HCT116 (cell line): ENCODE results near the gene ATL1. TPM values are rescaled to one million over a fixed set of nuclear protein-coding genes. Genes with fewer than 3 reads are reported as not detected.
"Not testable (repeated sequence)": the region's sequence is repeated elsewhere in the genome, so short reads cannot be mapped to it uniquely, and the experiment has no call there.

Source experiments
- ATAC-seq: fragments of 200-7000 bp; cut with Tn5 transposase; 2 replicates; pipeline ENCODE4 v1.9.1; 2020; ENCODE audit warnings: mild to moderate bottlenecking, moderate library complexity
- BruUV-seq: library from RNA; stranded (reverse); fragments of 400-500 nt; replicated peaks from 2 replicates; lab custom pipeline; 2021; lab: Mats Ljungman, UMichigan
- CTCF ChIA-PET: fragments of 300-600 bp; sonication (Branson Sonifier 250); formaldehyde crosslinking; loops from one replicate; lab custom pipeline; 2021; ENCODE audit warnings: antibody characterized with exemption; lab: Charles Lee
- POLR2A ChIA-PET: fragments of 300-600, 350-600 bp; sonication (Branson Sonifier 250); formaldehyde crosslinking; loops from one replicate; lab custom pipeline; 2021; ENCODE audit warnings: antibody characterized with exemption; lab: Charles Lee
- RAD21 ChIA-PET, 2 experiments: fragments of 300-600 bp; sonication (Branson Sonifier 250); formaldehyde crosslinking; loops; one replicate each; lab custom pipeline; 2023; ENCODE audit warnings: low total read pairs in 2 of 2; ENCODE audit not compliant: uncharacterized antibody in 2 of 2, unreplicated experiment in 2 of 2, low non-redundant PET in 1 of 2; lab: Charles Lee
- DNase-seq: peaks from one replicate; pipeline ENCODE4 v3.0.0-alpha.2; 2010; ENCODE audit warnings: low read depth, low spot score
- H2AFZ ChIP-seq: fragments of 200-600 bp; shearing (Covaris generic), sonication (generic); 2 replicates; pipeline ENCODE4 v1.6.1; 2017; ENCODE audit warnings: low read depth, mixed run types, mixed read lengths, antibody characterized with exemption, low read length; ENCODE audit not compliant: poor library complexity, severe bottlenecking
- H3K27ac ChIP-seq: 2 replicates; pipeline ENCODE4 v1.5.1; 2012; ENCODE audit warnings: low read depth, low read length
- H3K27me3 ChIP-seq: fragments of 200-600 bp; sonication (generic); 2 replicates; pipeline ENCODE4 v1.6.1; 2016; ENCODE audit warnings: mixed run types, low read length, mixed read lengths; ENCODE audit not compliant: insufficient read depth
- H3K36me3 ChIP-seq, 2 experiments: fragments of 200-500 bp in 1 of 2; fragments of 200-600 bp in 1 of 2; sonication (Bioruptor generic) in 1 of 2; sonication (generic) in 1 of 2; 2 replicates each; pipeline versions ENCODE4 v1.5.1 to v1.6.1; 2014 to 2016; ENCODE audit warnings: low read length in 2 of 2, inconsistent platforms in 1 of 2, mixed read lengths in 1 of 2, mixed run types in 1 of 2; ENCODE audit not compliant: insufficient read depth in 2 of 2, control insufficient read depth in 1 of 2
- H3K4me1 ChIP-seq, 2 experiments: fragments of 200-600 bp in 1 of 2; sonication (generic) in 1 of 2; 2 replicates each; pipeline versions ENCODE4 v1.5.1 to v1.6.1; 2012 to 2017; ENCODE audit warnings: low read length in 2 of 2, inconsistent platforms in 1 of 2, mild to moderate bottlenecking in 1 of 2, mixed read lengths in 1 of 2, mixed run types in 1 of 2, moderate library complexity in 1 of 2; ENCODE audit not compliant: insufficient read depth in 2 of 2, control insufficient read depth in 1 of 2
- H3K4me2 ChIP-seq: fragments of 200-600 bp; sonication (generic); 2 replicates; pipeline ENCODE4 v1.6.1; 2017; ENCODE audit warnings: mixed run types, low read length, mixed read lengths
- H3K4me3 ChIP-seq, 2 experiments: fragments of 200-600 bp in 1 of 2; sonication (generic) in 1 of 2; replicated peaks in 1 of 2; 2 replicates each; pipeline ENCODE4 v1.5.1; 2011 to 2016; ENCODE audit warnings: low read length in 2 of 2, control low read depth in 1 of 2, low read depth in 1 of 2, mild to moderate bottlenecking in 1 of 2, mixed read lengths in 1 of 2, mixed run types in 1 of 2
- H3K79me2 ChIP-seq: fragments of 200-600 bp; sonication (generic); 2 replicates; pipeline ENCODE4 v1.6.1; 2017; ENCODE audit warnings: mild to moderate bottlenecking, mixed run types, low read length, moderate library complexity, mixed read lengths; ENCODE audit not compliant: insufficient read depth
- H3K9ac ChIP-seq: fragments of 200-600 bp; sonication (generic); 2 replicates; pipeline ENCODE4 v1.6.1; 2016; ENCODE audit warnings: low read length, mixed read lengths
- H3K9me2 ChIP-seq: fragments of 200-600 bp; sonication (generic), shearing (Covaris generic); 2 replicates; pipeline ENCODE4 v1.6.1; 2017; ENCODE audit warnings: mixed run types, mild to moderate bottlenecking, moderate library complexity; ENCODE audit not compliant: insufficient read depth
- H3K9me3 ChIP-seq, 2 experiments: fragments of 200-500 bp in 1 of 2; fragments of 200-600 bp in 1 of 2; sonication (Bioruptor generic) in 1 of 2; sonication (generic) in 1 of 2; 2 replicates each; pipeline ENCODE4 v1.6.1; 2014 to 2017; ENCODE audit warnings: low read length in 2 of 2, mixed read lengths in 2 of 2, inconsistent platforms in 1 of 2, low read depth in 1 of 2, mild to moderate bottlenecking in 1 of 2, mixed run types in 1 of 2, moderate library complexity in 1 of 2; ENCODE audit not compliant: control insufficient read depth in 1 of 2, insufficient read depth in 1 of 2
- H4K20me1 ChIP-seq: fragments of 200-600 bp; sonication (generic), shearing (Covaris generic); 2 replicates; pipeline ENCODE4 v1.6.1; 2017; ENCODE audit warnings: mixed run types, mild to moderate bottlenecking, moderate library complexity; ENCODE audit not compliant: insufficient read depth
- CBX3 ChIP-seq: IDR thresholded peaks from 2 replicates; pipeline ENCODE4 v1.6.1; 2012; ENCODE audit warnings: low read depth
- ELF1 ChIP-seq: IDR thresholded peaks from 2 replicates; pipeline ENCODE4 v1.6.1; 2012; ENCODE audit warnings: low read depth, borderline replicate concordance
- EZH2phosphoT487 ChIP-seq: fragments of 200-600 bp; IDR thresholded peaks from 2 replicates; pipeline ENCODE4 v1.6.1; 2018; ENCODE audit warnings: antibody characterized with exemption, borderline replicate concordance
- FOSL1 ChIP-seq: IDR thresholded peaks from 2 replicates; pipeline ENCODE4 v1.6.1; 2012; ENCODE audit warnings: low read depth
- JUND ChIP-seq: IDR thresholded peaks from 2 replicates; pipeline ENCODE4 v1.6.1; 2012
- POLR2A ChIP-seq: IDR thresholded peaks from 2 replicates; pipeline ENCODE4 v1.7.0; 2011; ENCODE audit warnings: borderline replicate concordance; ENCODE audit not compliant: insufficient read depth, insufficient read length; ENCODE audit errors: extremely low read depth
- POLR2AphosphoS5 ChIP-seq: IDR thresholded peaks from 2 replicates; pipeline ENCODE4 v1.6.1; 2011; ENCODE audit warnings: mild to moderate bottlenecking, low read depth, low read length, moderate library complexity
- SP1 ChIP-seq: IDR thresholded peaks from 2 replicates; pipeline ENCODE4 v1.6.1; 2012; ENCODE audit warnings: low read depth
- SRF ChIP-seq: IDR thresholded peaks from 2 replicates; pipeline ENCODE4 v1.6.1; 2012; ENCODE audit warnings: low read depth
- YY1 ChIP-seq: IDR thresholded peaks from 2 replicates; pipeline ENCODE4 v1.6.1; 2011; ENCODE audit warnings: low read length, low read depth, moderate library complexity, mild to moderate bottlenecking; ENCODE audit not compliant: insufficient replicate concordance; ENCODE audit errors: extremely low read depth
- ZFX ChIP-seq: fragments of 450-650 bp; IDR thresholded peaks from 2 replicates; pipeline ENCODE4 v1.6.1; 2017
- ZNF274 ChIP-seq: fragments of 200-500 bp; sonication (Bioruptor generic); IDR thresholded peaks from 2 replicates; pipeline ENCODE4 v1.6.1; 2014; ENCODE audit warnings: mild to moderate bottlenecking, low read depth, low read length, inconsistent platforms
- intact Hi-C: fragments of 100-400 bp; cut with micrococcal nuclease; formaldehyde crosslinking; loops from 2 replicates; pipeline ENCODE4 v1.10.0; 2022
- total RNA-seq: library from RNA; stranded (reverse); gene quantifications from one replicate; pipeline ENCODE4 v1.2.1, GENCODE V29; 2021; ENCODE audit not compliant: unreplicated experiment
- TF ChIP-seq, protein P1 (sequence below), 3 experiments: fragments of 200-600 bp in 1 of 3; sonication (generic) in 1 of 3; IDR thresholded peaks in 2 of 3; conservative IDR thresholded peaks in 1 of 3; 2 replicates each; pipeline ENCODE4 v1.5.1; 2012 to 2017; ENCODE audit warnings: low read depth in 2 of 3, low read length in 2 of 3, antibody characterized with exemption in 1 of 3, borderline replicate concordance in 1 of 3, control low read depth in 1 of 3, mild to moderate bottlenecking in 1 of 3, mixed read lengths in 1 of 3, mixed run types in 1 of 3, moderate library complexity in 1 of 3; ENCODE audit not compliant: insufficient read depth in 1 of 3
- TF ChIP-seq, protein P2 (sequence below): IDR thresholded peaks from 2 replicates; pipeline ENCODE4 v1.6.1; 2012

Gene ATL1
- total RNA-seq, 1 experiment from 2014 or later: 1.4 TPM

DNA sequence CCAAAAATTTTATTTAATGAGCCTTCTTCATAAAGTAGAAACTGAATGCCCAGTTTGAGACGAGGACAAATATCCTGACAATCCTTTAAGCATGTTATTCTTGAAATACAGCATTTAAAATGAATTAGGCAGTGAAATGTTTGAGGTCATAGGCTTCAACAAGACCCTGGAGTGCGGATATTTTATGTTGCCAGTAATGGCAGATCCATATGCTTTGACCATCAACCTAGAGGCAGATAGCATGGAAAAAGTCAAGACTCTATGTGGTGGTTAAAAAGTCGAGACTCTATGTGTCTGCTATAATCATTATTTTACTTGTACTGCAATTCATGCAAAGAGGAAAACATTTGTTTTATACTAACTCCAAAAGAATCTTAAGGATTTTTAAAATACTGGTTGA is 25.5 kb upstream of the ATL1 start (continued):
- TF ChIP-seq, protein P1, sequence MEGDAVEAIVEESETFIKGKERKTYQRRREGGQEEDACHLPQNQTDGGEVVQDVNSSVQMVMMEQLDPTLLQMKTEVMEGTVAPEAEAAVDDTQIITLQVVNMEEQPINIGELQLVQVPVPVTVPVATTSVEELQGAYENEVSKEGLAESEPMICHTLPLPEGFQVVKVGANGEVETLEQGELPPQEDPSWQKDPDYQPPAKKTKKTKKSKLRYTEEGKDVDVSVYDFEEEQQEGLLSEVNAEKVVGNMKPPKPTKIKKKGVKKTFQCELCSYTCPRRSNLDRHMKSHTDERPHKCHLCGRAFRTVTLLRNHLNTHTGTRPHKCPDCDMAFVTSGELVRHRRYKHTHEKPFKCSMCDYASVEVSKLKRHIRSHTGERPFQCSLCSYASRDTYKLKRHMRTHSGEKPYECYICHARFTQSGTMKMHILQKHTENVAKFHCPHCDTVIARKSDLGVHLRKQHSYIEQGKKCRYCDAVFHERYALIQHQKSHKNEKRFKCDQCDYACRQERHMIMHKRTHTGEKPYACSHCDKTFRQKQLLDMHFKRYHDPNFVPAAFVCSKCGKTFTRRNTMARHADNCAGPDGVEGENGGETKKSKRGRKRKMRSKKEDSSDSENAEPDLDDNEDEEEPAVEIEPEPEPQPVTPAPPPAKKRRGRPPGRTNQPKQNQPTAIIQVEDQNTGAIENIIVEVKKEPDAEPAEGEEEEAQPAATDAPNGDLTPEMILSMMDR (IDR thresholded peaks at IDR 0.05 in 2 of 3, conservative IDR thresholded peaks at IDR 0.05 in 1 of 3; ENCODE audit: borderline replicate concordance in 1 of 3, insufficient read depth in 1 of 3, low read depth in 2 of 3, low read length in 2 of 3): no peak
- TF ChIP-seq EZH2phosphoT487: no peak
- no peak for TF ChIP-seq SRF
- TF ChIP-seq ZNF274: no peak
- TF ChIP-seq, protein P2, sequence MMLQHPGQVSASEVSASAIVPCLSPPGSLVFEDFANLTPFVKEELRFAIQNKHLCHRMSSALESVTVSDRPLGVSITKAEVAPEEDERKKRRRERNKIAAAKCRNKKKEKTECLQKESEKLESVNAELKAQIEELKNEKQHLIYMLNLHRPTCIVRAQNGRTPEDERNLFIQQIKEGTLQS: no peak
- no peak for TF ChIP-seq FOSL1
- no peak for TF ChIP-seq CBX3
- TF ChIP-seq YY1: no peak
- no peak for TF ChIP-seq SP1

DNA sequence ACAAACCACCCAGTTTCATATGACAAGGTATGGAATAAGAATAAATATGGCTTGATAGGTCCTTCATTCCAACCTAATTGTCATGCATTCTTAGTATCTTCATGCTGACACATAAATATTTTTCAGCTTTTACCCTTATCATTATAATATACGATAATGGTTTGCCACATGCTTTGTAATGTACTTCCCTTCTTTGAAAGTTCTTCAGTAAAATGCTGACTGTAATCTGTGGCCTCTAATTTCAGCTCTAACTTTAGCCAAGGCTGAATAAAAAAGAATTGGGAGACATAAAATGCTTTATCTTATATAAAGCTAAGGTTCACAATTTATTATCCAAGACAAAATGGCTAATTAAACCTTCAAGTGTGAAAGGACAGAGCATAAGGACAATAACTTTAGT is 24.9 kb upstream of the ATL1 start:
- DNase-seq (no peak), ATAC-seq (no peak)
- H3K79me2 ChIP-seq: peaks cover 20% of the 10 kb centered on the region
- BruUV-seq: no TSS peak
- H3K36me3 ChIP-seq: no peaks in the 10 kb centered on the region
- ChIA-PET POLR2A (no interaction called here), CTCF (no interaction called here), RAD21 (no interaction called here)
- H3K9me3 ChIP-seq: no peaks in the 10 kb centered on the region
- intact Hi-C loops: loop anchor here (5.0 kb wide), 2 partner anchors 428 to 673 kb away; no protein-coding TSS in a partner anchor
- H3K4me2 ChIP-seq: no peak overlapping the region
- no peaks in the 10 kb centered on the region for H4K20me1 ChIP-seq
- no peak overlapping the region for H3K27ac ChIP-seq
- TF ChIP-seq JUND (no peak), POLR2A (no peak), SP1 (no peak), ELF1 (no peak), YY1 (no peak), ZFX (no peak), POLR2AphosphoS5 (no peak)
- TF ChIP-seq, protein P2: no peak
- TF ChIP-seq, protein P1 (IDR thresholded peaks at IDR 0.05 in 2 of 3, conservative IDR thresholded peaks at IDR 0.05 in 1 of 3; ENCODE audit: borderline replicate concordance in 1 of 3, insufficient read depth in 1 of 3, low read depth in 2 of 3, low read length in 2 of 3): no peak
- no peak overlapping the region for H2AFZ ChIP-seq
- H3K9ac ChIP-seq: no peak overlapping the region
- H3K9me2 ChIP-seq: no peaks in the 10 kb centered on the region
- no peak overlapping the region for H3K4me3 ChIP-seq
- H3K27me3 ChIP-seq: no peaks in the 10 kb centered on the region
- H3K4me1 ChIP-seq: peaks cover 9 to 24% of the 10 kb centered on the region in 2 experiments; a peak in 3 of 4 replicates

DNA sequence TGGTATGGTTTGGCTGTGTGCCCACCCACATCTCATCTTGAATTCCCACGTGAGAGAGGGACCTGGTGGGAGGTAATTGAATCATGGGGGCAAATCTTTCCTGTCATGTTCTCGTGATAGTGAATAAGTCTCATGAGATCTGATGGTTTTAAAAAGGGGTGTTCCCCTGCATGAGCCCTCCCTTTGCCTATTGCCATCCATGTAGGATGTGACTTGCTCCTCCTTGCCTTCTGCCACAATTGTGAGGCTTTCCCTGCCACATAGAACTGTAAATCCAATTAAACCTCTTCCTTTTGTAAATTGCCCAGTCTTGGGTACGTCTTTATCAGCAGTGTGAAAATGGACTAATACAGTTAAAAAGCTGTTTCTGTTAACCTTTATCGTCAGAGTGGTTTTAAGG is 21.9 kb upstream of the ATL1 start:
- intact Hi-C loops, CTCF ChIA-PET, H3K9me3 ChIP-seq, H3K79me2 ChIP-seq, POLR2A ChIA-PET, H3K4me2 ChIP-seq, BruUV-seq, H3K4me3 ChIP-seq, H3K4me1 ChIP-seq, H3K9me2 ChIP-seq, RAD21 ChIA-PET, H4K20me1 ChIP-seq, H3K27ac ChIP-seq, H3K9ac ChIP-seq, DNase-seq, H3K27me3 ChIP-seq, ATAC-seq, H3K36me3 ChIP-seq, H2AFZ ChIP-seq: not testable (repeated sequence)
